Subcutaneous adipose tissue (tissue), 4 donors: ENCODE data around the gene PACRG. TPM values are rescaled to one million over a fixed set of nuclear protein-coding genes. Genes with fewer than 3 reads are reported as not detected.

Experiments
- total RNA-seq, 4 donors: library from RNA; depleted of rRNA; stranded (reverse); fragments of >200 nt; gene quantifications; one replicate each; pipeline ENCODE4 v1.1.0, GENCODE V29; 2016
- TF ChIP-seq, protein P1 (sequence below): fragments of 450-650 bp; IDR thresholded peaks from one replicate; pipeline ENCODE4 v1.5.1; 2016; ENCODE audit warnings: low read depth, mild to moderate bottlenecking, control low read depth, antibody characterized with exemption, moderate library complexity

Gene PACRG
- total RNA-seq, 4 donors from 2014 or later: 0.34 TPM; not detected in 3

DNA sequence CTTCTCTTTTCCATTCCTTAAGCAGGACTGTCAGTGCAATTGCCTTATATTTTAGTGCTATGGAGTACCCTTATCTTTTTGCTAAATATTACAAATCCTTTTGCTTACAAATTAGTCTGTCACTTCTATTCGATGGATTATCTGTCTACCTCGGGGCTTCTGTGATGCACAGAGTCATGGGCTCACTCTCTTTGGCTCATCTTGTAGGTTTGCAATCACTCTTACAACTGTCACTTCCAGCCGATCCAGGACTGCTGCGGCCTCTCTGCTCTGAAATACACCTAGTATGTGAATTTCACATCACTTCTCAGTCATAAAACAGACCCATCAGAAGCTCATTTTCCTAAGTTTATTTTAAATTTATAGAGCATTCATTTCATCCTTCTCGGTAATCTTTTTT is 393.5 kb downstream of the PACRG start:
- TF ChIP-seq, protein P1, sequence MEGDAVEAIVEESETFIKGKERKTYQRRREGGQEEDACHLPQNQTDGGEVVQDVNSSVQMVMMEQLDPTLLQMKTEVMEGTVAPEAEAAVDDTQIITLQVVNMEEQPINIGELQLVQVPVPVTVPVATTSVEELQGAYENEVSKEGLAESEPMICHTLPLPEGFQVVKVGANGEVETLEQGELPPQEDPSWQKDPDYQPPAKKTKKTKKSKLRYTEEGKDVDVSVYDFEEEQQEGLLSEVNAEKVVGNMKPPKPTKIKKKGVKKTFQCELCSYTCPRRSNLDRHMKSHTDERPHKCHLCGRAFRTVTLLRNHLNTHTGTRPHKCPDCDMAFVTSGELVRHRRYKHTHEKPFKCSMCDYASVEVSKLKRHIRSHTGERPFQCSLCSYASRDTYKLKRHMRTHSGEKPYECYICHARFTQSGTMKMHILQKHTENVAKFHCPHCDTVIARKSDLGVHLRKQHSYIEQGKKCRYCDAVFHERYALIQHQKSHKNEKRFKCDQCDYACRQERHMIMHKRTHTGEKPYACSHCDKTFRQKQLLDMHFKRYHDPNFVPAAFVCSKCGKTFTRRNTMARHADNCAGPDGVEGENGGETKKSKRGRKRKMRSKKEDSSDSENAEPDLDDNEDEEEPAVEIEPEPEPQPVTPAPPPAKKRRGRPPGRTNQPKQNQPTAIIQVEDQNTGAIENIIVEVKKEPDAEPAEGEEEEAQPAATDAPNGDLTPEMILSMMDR: no peak

DNA sequence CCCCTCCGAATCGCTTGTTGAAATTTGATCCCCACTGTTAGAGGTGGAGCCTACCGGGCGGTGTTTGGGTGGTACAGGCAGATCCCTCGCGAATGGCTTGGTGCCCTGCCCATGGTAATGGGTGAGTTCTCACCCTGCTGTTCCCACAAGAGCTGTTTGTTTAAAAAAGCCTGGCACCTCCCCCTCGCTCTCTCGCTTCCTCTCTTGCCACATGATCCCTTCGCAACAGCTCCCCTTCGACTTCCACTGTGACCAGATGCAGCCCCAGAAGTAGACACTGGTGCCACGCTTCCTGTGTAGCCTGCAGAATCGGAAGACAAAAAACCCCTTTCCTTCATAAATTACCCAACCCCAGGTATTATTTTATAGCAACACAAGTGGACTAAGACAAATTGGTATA is 394.6 kb downstream of the PACRG start:
- TF ChIP-seq, protein P1: no peak

DNA sequence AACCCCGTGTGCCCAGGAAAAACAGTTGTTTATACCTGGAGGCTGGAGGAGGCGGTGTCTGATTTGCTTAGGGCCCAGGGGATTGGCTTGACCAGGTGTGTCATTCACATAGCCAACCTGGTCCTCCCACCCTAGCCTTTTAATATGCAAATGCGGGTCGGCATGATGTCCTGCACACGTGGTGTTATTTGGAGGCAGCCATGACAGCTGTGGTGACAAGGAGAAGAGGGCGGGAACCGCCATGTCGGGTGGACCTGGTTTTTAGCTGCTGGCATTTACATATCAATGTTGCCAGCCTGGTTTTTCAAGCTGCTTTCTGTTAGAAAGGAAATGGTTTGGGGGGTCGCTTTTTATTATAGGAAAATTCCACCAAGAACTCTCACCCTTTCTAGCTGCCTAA is 395.3 kb downstream of the PACRG start:
- TF ChIP-seq, protein P1: no peak

DNA sequence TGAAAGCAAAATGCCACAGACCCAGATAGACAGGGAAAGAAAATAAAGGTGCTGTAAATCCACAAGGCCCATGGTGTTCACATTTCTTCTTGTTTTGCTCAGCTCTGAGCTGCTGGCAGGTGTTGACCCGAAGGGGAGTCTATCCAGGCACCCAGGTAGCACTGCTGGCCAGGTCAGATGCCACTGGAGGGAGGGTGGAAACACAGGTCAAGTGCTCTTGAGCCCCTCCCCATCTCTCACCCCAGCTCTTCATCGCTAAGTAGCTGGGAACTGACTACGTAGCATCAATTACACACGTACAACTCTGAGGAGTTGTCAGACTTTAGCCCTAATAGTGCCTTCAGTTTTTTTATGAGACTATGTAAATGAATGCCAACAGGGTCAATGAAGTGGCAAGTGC is 399.0 kb downstream of the PACRG start:
- TF ChIP-seq, protein P1: no peak

DNA sequence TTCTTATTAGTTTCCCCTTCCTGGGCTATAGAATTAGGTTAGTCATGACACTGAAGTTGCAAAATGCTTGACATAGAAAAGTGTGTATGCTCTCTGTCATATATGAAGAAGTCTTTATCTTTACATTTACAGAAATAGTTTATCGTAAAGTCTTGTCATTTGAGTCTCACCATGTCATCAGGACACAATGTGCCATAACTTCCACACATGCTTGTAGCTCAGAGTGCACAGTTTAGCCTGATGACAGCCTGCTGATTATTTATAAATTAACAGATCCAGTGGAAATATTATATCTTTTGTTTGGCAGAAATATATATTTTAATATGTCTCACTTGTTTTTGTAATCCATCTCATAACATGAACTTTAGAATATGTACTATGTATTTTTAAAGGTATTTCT is 399.8 kb downstream of the PACRG start:
- TF ChIP-seq, protein P1: no peak

DNA sequence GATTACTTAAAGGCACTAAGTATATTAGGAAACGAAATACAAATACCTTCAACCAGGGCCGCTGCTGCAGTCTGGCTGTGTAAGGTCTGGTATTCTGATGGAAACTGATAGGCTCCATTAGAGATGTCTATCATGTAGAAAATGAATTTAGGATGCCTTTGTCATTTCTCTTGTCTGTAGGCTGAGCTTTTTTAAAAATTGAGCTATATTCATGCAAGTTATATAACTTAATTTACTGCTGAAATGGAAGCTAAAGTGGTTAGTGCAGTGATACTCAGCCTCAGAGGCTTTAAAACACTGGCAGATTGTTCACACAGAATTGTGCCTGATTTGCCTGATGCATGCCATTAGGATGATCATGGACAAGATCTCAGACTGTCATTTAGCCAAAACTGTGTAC is 400.6 kb downstream of the PACRG start:
- TF ChIP-seq, protein P1: no peak

DNA sequence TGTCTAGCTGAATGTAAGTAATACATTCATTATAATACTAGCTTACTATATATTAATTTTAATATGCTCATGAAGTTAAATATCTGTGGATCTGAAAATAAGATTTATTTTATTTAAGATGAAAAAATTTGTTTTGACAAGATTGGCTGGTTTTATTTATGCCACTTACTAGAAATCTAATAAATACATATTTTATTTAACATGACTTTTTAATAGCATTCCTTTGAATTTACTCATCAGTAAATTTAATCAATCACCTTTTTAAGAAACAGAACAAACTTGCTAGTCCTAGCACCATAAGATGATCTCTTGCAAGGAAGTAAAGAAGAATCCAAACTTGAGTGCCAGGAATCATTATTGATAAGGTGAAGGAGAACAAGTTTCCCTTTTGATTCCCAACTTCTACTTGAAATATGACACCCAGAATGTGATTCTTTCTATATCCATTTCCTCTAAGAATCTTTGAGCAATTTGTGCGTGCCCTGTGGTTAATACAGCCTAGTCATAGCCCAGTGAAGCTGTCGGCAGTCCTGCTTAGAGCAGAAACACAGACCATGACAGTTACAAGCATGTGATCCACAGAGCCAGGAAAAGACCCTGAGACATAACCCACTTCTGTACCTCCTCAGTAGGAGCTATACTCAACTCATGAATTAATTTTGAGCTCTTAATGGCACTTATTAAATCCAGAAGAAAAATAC is 404.4 kb downstream of the PACRG start:
- TF ChIP-seq, protein P1: no peak
